Measurements from ENCODE around the gene FKBP4. TPM values are rescaled to one million over a fixed set of nuclear protein-coding genes. Genes with fewer than 3 reads are reported as not detected.

Gene FKBP4
- total and polyA plus RNA-seq, 9 of the 15 experiments (the other 6 are each of a cell fraction or from before 2014, with no cell fraction given), result 16.3 to 154 (median 90.1) TPM

- peak; percentile 64 for TF ChIP-seq USF2 (CRISPR knock-in tag; IDR thresholded peaks at IDR 0.05)
- TF ChIP-seq, protein P1, sequence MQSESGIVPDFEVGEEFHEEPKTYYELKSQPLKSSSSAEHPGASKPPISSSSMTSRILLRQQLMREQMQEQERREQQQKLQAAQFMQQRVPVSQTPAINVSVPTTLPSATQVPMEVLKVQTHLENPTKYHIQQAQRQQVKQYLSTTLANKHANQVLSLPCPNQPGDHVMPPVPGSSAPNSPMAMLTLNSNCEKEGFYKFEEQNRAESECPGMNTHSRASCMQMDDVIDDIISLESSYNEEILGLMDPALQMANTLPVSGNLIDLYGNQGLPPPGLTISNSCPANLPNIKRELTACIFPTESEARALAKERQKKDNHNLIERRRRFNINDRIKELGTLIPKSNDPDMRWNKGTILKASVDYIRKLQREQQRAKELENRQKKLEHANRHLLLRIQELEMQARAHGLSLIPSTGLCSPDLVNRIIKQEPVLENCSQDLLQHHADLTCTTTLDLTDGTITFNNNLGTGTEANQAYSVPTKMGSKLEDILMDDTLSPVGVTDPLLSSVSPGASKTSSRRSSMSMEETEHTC (IDR thresholded peaks at IDR 0.05), result no peak
- TF ChIP-seq SP1 (CRISPR knock-in tag; IDR thresholded peaks at IDR 0.05), result peak; percentile 48
- TF ChIP-seq, protein P2, sequence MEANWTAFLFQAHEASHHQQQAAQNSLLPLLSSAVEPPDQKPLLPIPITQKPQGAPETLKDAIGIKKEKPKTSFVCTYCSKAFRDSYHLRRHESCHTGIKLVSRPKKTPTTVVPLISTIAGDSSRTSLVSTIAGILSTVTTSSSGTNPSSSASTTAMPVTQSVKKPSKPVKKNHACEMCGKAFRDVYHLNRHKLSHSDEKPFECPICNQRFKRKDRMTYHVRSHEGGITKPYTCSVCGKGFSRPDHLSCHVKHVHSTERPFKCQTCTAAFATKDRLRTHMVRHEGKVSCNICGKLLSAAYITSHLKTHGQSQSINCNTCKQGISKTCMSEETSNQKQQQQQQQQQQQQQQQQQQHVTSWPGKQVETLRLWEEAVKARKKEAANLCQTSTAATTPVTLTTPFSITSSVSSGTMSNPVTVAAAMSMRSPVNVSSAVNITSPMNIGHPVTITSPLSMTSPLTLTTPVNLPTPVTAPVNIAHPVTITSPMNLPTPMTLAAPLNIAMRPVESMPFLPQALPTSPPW (CRISPR knock-in tag; IDR thresholded peaks at IDR 0.05), result peak; percentile 33; the same call in 1 of the 2 replicates
- TF ChIP-seq E2F3 (CRISPR knock-in tag; IDR thresholded peaks at IDR 0.05), result no peak
- TF ChIP-seq, protein P3, sequence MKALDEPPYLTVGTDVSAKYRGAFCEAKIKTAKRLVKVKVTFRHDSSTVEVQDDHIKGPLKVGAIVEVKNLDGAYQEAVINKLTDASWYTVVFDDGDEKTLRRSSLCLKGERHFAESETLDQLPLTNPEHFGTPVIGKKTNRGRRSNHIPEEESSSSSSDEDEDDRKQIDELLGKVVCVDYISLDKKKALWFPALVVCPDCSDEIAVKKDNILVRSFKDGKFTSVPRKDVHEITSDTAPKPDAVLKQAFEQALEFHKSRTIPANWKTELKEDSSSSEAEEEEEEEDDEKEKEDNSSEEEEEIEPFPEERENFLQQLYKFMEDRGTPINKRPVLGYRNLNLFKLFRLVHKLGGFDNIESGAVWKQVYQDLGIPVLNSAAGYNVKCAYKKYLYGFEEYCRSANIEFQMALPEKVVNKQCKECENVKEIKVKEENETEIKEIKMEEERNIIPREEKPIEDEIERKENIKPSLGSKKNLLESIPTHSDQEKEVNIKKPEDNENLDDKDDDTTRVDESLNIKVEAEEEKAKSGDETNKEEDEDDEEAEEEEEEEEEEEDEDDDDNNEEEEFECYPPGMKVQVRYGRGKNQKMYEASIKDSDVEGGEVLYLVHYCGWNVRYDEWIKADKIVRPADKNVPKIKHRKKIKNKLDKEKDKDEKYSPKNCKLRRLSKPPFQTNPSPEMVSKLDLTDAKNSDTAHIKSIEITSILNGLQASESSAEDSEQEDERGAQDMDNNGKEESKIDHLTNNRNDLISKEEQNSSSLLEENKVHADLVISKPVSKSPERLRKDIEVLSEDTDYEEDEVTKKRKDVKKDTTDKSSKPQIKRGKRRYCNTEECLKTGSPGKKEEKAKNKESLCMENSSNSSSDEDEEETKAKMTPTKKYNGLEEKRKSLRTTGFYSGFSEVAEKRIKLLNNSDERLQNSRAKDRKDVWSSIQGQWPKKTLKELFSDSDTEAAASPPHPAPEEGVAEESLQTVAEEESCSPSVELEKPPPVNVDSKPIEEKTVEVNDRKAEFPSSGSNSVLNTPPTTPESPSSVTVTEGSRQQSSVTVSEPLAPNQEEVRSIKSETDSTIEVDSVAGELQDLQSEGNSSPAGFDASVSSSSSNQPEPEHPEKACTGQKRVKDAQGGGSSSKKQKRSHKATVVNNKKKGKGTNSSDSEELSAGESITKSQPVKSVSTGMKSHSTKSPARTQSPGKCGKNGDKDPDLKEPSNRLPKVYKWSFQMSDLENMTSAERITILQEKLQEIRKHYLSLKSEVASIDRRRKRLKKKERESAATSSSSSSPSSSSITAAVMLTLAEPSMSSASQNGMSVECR (CRISPR knock-in tag; IDR thresholded peaks at IDR 0.05), result peak; percentile 99
- no peak for TF ChIP-seq ZBTB34 (CRISPR knock-in tag; IDR thresholded peaks at IDR 0.05)
- TF ChIP-seq, protein P4, sequence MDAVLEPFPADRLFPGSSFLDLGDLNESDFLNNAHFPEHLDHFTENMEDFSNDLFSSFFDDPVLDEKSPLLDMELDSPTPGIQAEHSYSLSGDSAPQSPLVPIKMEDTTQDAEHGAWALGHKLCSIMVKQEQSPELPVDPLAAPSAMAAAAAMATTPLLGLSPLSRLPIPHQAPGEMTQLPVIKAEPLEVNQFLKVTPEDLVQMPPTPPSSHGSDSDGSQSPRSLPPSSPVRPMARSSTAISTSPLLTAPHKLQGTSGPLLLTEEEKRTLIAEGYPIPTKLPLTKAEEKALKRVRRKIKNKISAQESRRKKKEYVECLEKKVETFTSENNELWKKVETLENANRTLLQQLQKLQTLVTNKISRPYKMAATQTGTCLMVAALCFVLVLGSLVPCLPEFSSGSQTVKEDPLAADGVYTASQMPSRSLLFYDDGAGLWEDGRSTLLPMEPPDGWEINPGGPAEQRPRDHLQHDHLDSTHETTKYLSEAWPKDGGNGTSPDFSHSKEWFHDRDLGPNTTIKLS (IDR thresholded peaks at IDR 0.05; ENCODE audit: borderline replicate concordance, low read depth), result no peak
- TF ChIP-seq SMARCC2 (IDR thresholded peaks at IDR 0.05; ENCODE audit: low read depth), result no peak
- no peak for TF ChIP-seq GTF2B (IDR thresholded peaks at IDR 0.05; ENCODE audit: extremely low read depth, insufficient read length)
- TF ChIP-seq ZNF668 (CRISPR knock-in tag; IDR thresholded peaks at IDR 0.05), result peak; percentile 56; the same call in 1 of the 2 replicates
- peak; percentile 49 to 93; a peak in 2 of 4 replicates for TF ChIP-seq TEAD1 (CRISPR knock-in tag; IDR thresholded peaks at IDR 0.05)
- no peak for TF ChIP-seq MTA2 (IDR thresholded peaks at IDR 0.05; ENCODE audit: low read depth)
Measured at GRCh38 chr12:2752676-2753371, 41.9 kb upstream of the FKBP4 start (continued).
